ENCODE data around the gene ABLIM3.

DNA sequence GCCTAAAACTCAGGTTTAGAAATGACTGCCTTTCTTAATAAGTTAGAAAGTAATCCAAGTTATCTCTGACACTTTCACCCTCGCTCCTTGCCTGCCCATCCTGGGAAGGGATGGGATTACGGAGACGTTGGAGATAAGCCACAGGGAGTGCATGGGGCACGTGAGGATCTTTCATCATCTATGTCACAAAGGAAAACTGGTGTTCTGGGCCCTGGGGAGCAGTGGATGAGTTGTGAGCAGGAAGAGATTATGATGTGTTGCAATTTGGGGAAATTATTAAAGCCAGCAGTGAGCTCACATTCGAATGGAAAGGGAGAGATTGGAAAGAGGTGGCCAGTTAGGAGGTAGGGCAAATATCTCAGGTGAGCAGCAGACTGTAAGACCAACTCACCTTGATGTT is 143.2 kb downstream of the ABLIM3 start:
- TF ChIP-seq YY1 (IDR thresholded peaks at IDR 0.05; ENCODE audit: insufficient read depth, insufficient read length) = no peak
- TF ChIP-seq ZNF274 (IDR thresholded peaks at IDR 0.05; ENCODE audit: low read depth, low read length) = no peak
